Lower leg skin (tissue), 3 donors: ENCODE data around the gene QSOX1.

Source experiments
- CTCF ChIP-seq, 3 donors: fragments of 450-650 bp; IDR thresholded peaks; one replicate each; pipeline ENCODE4 v1.5.1; 2016; ENCODE audit warnings: antibody characterized with exemption in 3 of 3, mild to moderate bottlenecking in 3 of 3, moderate library complexity in 2 of 3
- POLR2A ChIP-seq, 2 donors: fragments of 450-650 bp; IDR thresholded peaks; one replicate each; pipeline ENCODE4 v1.6.1; 2016 to 2017; ENCODE audit warnings: antibody characterized with exemption in 2 of 2, mild to moderate bottlenecking in 1 of 2, moderate library complexity in 1 of 2

GRCh38 chr1:180221462-180221861 is 66.8 kb downstream of the QSOX1 start:
- TF ChIP-seq POLR2A (IDR thresholded peaks at IDR 0.05) (no peak), CTCF (IDR thresholded peaks at IDR 0.05) (no peak)
